Prostate gland (tissue), 2 donors: ENCODE results near the gene ADAM22.

Experiments
- POLR2A ChIP-seq: fragments of 450-650 bp; IDR thresholded peaks from one replicate; pipeline ENCODE4 v1.6.1; 2016; ENCODE audit warnings: antibody characterized with exemption, mild to moderate bottlenecking
- POLR2AphosphoS5 ChIP-seq: sonication (generic); formaldehyde crosslinking; IDR thresholded peaks from one replicate; pipeline ENCODE4 v1.6.1; 2017; ENCODE audit warnings: antibody characterized with exemption
- TF ChIP-seq, protein P1 (sequence below), 4 experiments: fragments of 200-600 bp in 2 of 4; fragments of 450-650 bp in 2 of 4; sonication (generic) in 2 of 4; IDR thresholded peaks; 1 replicate in 3 of 4; 2 replicates in 1 of 4; pipeline ENCODE4 v1.5.1; 2016 to 2019; ENCODE audit warnings: antibody characterized with exemption in 4 of 4, mild to moderate bottlenecking in 2 of 4, moderate library complexity in 2 of 4

DNA sequence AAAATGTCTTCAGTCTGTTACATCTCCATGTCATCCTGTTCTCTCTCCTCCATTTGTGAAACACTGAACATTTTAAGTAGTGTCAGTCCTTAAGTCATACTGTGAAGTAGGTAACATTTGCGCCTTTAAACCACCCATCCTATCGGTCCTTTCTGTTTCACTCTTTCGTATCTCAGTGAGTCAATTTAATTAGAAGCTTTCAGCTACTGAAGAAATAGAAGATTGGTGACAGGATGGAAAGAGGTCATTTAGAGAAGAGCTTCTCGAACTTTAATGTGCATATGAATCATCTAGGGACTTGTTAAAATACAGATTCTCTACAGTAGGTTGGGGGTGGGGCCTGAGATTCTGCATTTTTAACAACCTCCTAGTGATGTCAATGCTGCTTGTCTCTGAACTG is 172.4 kb downstream of the ADAM22 start:
- no peak for TF ChIP-seq POLR2A
- TF ChIP-seq, protein P1, sequence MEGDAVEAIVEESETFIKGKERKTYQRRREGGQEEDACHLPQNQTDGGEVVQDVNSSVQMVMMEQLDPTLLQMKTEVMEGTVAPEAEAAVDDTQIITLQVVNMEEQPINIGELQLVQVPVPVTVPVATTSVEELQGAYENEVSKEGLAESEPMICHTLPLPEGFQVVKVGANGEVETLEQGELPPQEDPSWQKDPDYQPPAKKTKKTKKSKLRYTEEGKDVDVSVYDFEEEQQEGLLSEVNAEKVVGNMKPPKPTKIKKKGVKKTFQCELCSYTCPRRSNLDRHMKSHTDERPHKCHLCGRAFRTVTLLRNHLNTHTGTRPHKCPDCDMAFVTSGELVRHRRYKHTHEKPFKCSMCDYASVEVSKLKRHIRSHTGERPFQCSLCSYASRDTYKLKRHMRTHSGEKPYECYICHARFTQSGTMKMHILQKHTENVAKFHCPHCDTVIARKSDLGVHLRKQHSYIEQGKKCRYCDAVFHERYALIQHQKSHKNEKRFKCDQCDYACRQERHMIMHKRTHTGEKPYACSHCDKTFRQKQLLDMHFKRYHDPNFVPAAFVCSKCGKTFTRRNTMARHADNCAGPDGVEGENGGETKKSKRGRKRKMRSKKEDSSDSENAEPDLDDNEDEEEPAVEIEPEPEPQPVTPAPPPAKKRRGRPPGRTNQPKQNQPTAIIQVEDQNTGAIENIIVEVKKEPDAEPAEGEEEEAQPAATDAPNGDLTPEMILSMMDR (IDR thresholded peaks at IDR 0.05), result no peak
- no peak for TF ChIP-seq POLR2AphosphoS5
